ENCODE results near the gene OR51B6.

DNA sequence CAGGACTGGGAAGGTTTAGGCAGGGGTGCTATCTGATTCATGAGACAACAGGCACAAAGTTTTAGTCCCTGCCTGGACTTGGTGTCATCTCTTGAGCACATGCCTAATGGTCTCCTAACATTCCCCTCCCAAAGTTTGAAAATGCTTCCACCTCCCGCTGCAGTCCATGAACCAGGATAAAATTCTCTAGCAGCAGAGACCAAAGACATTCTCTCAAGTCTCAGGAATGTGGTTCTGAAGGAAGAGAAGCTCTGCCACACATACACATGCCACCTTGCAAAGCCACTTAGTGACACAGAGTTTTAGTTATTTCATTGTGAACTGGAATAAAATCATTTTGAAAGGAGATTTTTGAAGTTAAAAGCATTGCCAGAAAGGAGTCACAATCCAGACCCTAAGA is 15.5 kb downstream of the OR51B6 start:
- TF ChIP-seq, protein P1, sequence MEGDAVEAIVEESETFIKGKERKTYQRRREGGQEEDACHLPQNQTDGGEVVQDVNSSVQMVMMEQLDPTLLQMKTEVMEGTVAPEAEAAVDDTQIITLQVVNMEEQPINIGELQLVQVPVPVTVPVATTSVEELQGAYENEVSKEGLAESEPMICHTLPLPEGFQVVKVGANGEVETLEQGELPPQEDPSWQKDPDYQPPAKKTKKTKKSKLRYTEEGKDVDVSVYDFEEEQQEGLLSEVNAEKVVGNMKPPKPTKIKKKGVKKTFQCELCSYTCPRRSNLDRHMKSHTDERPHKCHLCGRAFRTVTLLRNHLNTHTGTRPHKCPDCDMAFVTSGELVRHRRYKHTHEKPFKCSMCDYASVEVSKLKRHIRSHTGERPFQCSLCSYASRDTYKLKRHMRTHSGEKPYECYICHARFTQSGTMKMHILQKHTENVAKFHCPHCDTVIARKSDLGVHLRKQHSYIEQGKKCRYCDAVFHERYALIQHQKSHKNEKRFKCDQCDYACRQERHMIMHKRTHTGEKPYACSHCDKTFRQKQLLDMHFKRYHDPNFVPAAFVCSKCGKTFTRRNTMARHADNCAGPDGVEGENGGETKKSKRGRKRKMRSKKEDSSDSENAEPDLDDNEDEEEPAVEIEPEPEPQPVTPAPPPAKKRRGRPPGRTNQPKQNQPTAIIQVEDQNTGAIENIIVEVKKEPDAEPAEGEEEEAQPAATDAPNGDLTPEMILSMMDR (IDR thresholded peaks at IDR 0.05) = no peak
- no peak for TF ChIP-seq EP300 (IDR thresholded peaks at IDR 0.05)

Data from gastroesophageal sphincter (tissue), 3 donors.